Central memory CD8-positive, alpha-beta T cell (primary cell): ENCODE results near the gene PTPRJ.

Experiments used
- ATAC-seq: fragments of 150-1000 bp; cut with Tn5 transposase; replicated peaks from 2 replicates; pipeline ENCODE4 v1.10.0; 2022; ENCODE audit warnings: mild to moderate bottlenecking, moderate FRiP score, moderate number of reproducible peaks; ENCODE audit not compliant: poor library complexity, severe bottlenecking; ENCODE audit errors: extremely low read depth
- DNase-seq, 2 donors: peaks; one replicate each; pipeline ENCODE4 v3.0.0; 2021; ENCODE audit warnings: low spot score in 2 of 2
- H3K27ac Mint-ChIP-seq: one replicate; pipeline ENCODE4 v1.8.0; 2022; ENCODE audit warnings: low read depth, mild to moderate bottlenecking, moderate library complexity, mixed read lengths
- H3K27me3 Mint-ChIP-seq: one replicate; pipeline ENCODE4 v1.8.0; 2022; ENCODE audit warnings: mixed read lengths
- H3K36me3 Mint-ChIP-seq: one replicate; pipeline ENCODE4 v1.8.0; 2022; ENCODE audit warnings: mild to moderate bottlenecking, moderate library complexity, mixed read lengths; ENCODE audit not compliant: insufficient read depth
- H3K4me1 Mint-ChIP-seq: one replicate; pipeline ENCODE4 v1.8.0; 2022; ENCODE audit warnings: mixed read lengths
- H3K4me3 Mint-ChIP-seq: one replicate; pipeline ENCODE4 v1.8.0; 2022; ENCODE audit warnings: mild to moderate bottlenecking, moderate library complexity, mixed read lengths
- H3K9me3 Mint-ChIP-seq: one replicate; pipeline ENCODE4 v1.8.0; 2022; ENCODE audit warnings: mixed read lengths

The PTPRJ gene

DNA sequence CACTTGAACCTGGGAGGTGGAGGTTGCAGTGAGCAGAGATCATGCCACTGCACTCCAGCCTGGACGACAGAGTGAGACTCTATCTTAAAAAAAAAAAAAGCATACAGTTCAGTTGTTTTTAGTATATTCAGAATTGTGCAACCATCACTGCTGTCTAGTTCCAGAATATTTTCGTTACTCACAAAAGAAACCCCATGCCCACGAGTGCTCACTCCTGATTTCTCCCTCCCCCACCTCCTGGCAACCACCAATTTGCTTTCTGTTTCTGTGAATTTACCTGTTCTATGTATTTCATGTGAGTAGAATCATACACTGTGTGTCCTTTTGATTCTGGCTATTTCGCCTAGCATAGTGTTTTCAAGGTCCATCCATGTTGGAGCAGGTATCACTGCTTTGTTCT, 24.8 kb downstream of the PTPRJ start:
- no peak for DNase-seq
- peaks cover 15% of the 10 kb centered on the region for H3K36me3 Mint-ChIP-seq

DNA sequence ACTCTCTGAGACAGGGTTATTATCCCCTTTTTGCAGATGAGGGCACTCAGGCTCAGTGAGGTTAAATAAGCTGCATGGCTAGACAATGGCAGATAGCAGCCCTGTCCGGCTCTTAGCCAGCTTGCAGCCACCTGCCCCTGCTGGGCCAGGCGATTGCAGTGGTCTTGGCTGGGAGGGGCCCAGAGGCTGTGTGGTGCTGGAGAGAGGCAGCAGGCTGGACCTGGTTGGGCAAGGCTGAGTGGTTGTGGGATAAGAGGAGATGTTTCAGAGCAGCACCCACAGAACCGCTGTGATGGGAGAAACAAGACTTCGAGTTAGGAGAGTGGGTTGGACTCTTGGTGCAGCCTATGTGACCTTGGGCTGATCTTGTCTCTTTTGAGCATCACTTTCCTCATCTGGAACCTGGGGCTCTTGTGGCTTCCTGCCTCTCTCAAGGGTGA, 25.5 kb downstream of the PTPRJ start:
- Mint-ChIP-seq H3K9me3 (no peaks in the 10 kb centered on the region), H3K36me3 (peaks cover 16% of the 10 kb centered on the region), H3K4me3 (peak overlapping the region; percentile 73), H3K27ac (peak overlapping the region; percentile 93), H3K4me1 (peaks cover 63% of the 10 kb centered on the region), H3K27me3 (no peaks in the 10 kb centered on the region)
- DNase-seq (no peak), ATAC-seq (no peak)

More for the DNA sequence above, 24.8 kb downstream of the PTPRJ start:
- peak overlapping the region; percentile 73 for H3K4me3 Mint-ChIP-seq
- H3K4me1 Mint-ChIP-seq, result peaks cover 67% of the 10 kb centered on the region
- H3K27me3 Mint-ChIP-seq, result no peaks in the 10 kb centered on the region
- ATAC-seq, result no peak
- H3K9me3 Mint-ChIP-seq, result no peaks in the 10 kb centered on the region
- H3K27ac Mint-ChIP-seq, result peak overlapping the region; percentile 93

DNA sequence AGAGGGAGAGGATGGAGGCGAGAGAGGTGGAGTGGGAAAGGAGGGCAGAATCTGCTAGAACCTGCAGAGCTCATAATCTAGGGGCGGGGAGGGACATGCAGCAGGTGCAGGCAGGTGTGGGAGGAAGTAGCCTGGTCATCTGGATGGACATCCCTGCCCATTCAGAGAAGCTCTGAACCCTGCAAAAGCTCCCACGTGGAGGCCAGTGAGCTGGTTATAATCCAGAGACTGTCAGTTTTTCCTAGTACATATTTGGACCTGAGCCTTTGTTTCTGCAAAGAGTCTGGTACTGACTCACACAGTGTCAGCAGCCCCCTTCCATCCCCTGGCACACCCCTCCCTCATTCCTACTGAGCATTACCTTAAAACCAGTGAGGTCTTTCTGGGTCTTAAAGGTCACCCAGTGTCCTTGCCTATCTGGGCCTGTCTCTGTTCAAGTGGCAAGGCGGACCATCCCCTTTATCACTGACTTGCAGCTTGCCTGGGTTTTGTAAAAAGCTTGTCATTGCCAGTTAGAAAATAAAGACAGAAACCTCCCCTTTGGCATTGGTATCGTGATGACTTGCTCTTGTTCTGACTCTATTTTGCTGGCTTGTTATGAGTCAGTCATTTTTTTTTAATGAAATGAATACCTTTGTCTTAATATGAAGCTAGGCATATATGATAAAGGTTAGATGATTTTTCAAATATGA, 26.1 kb downstream of the PTPRJ start:
- ATAC-seq, result no peak

DNA sequence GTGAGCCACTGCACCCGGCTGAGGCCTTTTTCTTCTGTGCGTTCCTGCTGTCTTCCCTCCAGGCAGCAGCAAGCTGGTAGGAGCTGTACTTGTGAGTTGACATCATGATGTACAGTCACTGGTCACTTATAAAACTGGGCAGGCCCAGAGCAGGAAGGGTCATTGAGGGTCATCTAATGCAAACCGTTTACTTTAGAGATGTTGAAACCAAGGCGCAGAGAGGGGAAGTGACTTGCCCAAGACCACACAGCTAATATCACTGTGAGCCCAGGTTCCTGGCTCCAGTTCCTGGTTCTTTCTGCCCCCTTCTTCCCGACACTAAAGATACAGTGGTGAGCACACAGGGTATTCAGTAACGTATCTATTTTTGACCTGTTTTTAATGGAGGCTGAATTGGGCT, 27.3 kb downstream of the PTPRJ start:
- peak overlapping the region; percentile 63 for H3K4me3 Mint-ChIP-seq
- DNase-seq, result no peak
- peak overlapping the region; percentile 93 for H3K27ac Mint-ChIP-seq
- no peak for ATAC-seq
- H3K36me3 Mint-ChIP-seq, result peaks cover 17% of the 10 kb centered on the region
- no peaks in the 10 kb centered on the region for H3K9me3 Mint-ChIP-seq
- peaks cover 65% of the 10 kb centered on the region for H3K4me1 Mint-ChIP-seq
- no peaks in the 10 kb centered on the region for H3K27me3 Mint-ChIP-seq

More for the DNA sequence above, 26.1 kb downstream of the PTPRJ start:
- Mint-ChIP-seq H3K27me3 (no peaks in the 10 kb centered on the region), H3K36me3 (peaks cover 12% of the 10 kb centered on the region), H3K4me1 (peaks cover 63% of the 10 kb centered on the region), H3K9me3 (no peaks in the 10 kb centered on the region), H3K4me3 (peak overlapping the region; percentile 73), H3K27ac (peak overlapping the region; percentile 93)
- no peak for DNase-seq

DNA sequence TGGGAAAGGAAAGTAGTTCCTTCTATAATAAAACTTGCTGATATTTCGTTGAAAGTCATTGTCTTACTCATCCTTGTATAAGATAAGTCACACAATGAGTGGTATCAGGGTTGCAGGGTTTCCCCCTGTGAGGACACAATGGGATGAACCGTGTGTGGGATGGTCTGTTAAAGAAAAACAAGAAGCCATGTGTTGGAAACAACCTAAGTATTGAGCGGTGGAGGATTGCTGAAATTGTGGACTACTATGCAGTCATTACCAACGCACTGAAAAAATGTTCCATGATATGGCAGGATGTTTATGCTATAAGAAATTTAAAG, 28.6 kb downstream of the PTPRJ start:
- H3K27me3 Mint-ChIP-seq, result no peaks in the 10 kb centered on the region
- H3K9me3 Mint-ChIP-seq, result no peaks in the 10 kb centered on the region
- peak overlapping the region; percentile 43 for H3K4me3 Mint-ChIP-seq
- DNase-seq, result no peak
- ATAC-seq, result no peak
- H3K4me1 Mint-ChIP-seq, result peaks cover 76% of the 10 kb centered on the region
- peaks cover 17% of the 10 kb centered on the region for H3K36me3 Mint-ChIP-seq
- peak overlapping the region; percentile 97 for H3K27ac Mint-ChIP-seq

DNA sequence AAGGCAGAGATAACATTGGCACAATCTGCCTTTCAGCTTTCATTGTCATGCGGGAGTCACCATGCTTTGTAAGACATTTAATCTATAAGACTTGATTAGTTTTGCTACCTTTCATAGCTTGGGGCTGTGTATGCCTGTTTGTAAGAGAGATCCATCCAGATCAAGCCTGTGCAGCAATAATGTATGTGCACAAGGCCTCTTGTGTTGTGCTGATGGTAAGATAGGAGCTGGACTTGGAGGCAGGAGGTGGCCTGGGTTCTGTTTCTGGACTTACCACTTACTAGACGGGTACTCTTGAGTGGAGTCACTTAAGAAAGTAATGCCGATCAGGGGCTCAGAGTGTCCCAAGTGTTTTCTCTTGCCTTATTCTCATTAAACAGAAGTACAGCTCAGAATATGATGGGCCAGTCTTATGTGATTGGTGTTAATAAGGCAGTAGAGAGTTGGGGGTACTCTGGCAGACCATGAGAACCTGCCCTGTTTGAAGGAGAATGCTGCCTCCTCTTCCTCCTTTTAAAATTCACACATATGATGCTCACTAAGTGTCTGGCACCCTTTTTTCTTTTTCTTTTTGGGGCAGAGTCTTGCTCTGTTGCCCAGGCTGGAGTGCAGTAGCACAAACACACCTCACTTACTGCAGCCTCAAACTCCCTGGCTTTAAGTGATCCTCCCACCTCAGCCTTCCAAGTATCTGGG, 30.9 kb downstream of the PTPRJ start:
- Mint-ChIP-seq H3K4me3 (peak overlapping the region; percentile 57), H3K27me3 (no peaks in the 10 kb centered on the region), H3K4me1 (peaks cover 68% of the 10 kb centered on the region), H3K9me3 (no peaks in the 10 kb centered on the region), H3K36me3 (peaks cover 15% of the 10 kb centered on the region), H3K27ac (peak overlapping the region; percentile 97)
- DNase-seq, result no peak
- ATAC-seq, result peak; percentile 22

DNA sequence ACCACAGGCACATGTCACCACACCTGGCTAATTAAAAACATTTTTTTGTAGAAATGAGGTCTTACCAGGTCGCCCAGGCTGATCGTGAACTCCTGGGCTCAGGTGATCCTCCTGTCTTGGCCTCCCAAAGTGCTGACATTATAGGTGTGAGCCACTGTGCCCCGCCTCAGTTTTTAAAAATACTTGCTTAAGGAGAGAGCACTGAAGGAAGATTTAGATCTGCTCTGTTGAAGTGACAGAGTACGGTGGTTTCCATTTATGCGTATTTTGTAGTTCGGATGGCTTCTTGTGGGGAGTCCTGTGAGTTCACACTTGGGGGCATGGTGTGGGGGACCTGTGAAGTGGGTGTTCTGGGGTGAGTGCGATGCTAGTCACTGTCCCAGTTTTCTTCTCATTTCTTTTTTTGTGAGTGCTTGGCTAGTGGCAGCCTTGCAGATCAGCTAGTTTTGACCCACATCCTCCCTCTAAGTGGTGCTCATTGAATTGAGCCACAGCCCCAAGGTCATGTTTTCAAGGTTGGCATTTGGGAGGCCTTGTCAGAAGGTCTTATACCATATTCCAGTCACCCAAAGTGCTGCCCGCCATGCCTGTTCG, 31.5 kb downstream of the PTPRJ start:
- Mint-ChIP-seq H3K4me3 (peak overlapping the region; percentile 57), H3K4me1 (peaks cover 66% of the 10 kb centered on the region), H3K27me3 (no peaks in the 10 kb centered on the region), H3K27ac (peak overlapping the region; percentile 97), H3K36me3 (peaks cover 15% of the 10 kb centered on the region), H3K9me3 (no peaks in the 10 kb centered on the region)
- DNase-seq, result peak; percentile 44 to 82
- peak; percentile 88 for ATAC-seq

DNA sequence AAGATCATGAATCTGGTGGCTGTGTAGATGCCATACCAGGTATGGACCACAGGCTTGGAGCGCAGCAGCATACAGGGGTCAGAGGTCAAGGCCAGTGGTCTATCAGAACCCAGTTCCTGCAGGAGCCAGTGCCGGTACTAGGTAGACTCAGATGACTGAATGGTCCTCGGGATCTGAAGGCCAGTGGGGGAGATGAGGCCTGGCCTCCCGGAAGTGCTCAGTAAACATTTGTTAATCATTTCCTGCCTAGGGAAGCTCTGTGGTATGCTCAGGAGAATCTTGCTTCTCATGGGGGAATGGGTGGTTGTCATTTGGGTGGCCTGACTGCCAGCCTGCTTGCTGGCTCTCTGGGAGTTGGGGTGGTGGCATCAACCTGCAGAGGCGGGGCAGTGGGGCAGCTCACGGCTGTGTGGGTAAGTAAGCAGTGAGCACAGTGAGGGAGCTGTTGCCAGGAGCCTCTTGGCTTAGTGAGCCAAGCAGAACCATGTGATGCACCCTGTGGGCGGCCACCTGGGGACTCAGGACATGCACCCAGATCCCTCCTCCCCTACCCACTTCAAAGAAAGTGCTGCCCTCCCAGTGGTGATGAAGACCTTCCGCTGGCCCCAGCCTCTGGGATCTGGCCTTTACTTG, 33.0 kb downstream of the PTPRJ start:
- H3K4me1 Mint-ChIP-seq, result peaks cover 72% of the 10 kb centered on the region
- no peaks in the 10 kb centered on the region for H3K27me3 Mint-ChIP-seq
- DNase-seq, result peak; percentile 35 to 47
- no peaks in the 10 kb centered on the region for H3K9me3 Mint-ChIP-seq
- peak; percentile 20 for ATAC-seq
- H3K36me3 Mint-ChIP-seq, result peaks cover 21% of the 10 kb centered on the region
- H3K27ac Mint-ChIP-seq, result peak overlapping the region; percentile 97
- H3K4me3 Mint-ChIP-seq, result peak overlapping the region; percentile 57

DNA sequence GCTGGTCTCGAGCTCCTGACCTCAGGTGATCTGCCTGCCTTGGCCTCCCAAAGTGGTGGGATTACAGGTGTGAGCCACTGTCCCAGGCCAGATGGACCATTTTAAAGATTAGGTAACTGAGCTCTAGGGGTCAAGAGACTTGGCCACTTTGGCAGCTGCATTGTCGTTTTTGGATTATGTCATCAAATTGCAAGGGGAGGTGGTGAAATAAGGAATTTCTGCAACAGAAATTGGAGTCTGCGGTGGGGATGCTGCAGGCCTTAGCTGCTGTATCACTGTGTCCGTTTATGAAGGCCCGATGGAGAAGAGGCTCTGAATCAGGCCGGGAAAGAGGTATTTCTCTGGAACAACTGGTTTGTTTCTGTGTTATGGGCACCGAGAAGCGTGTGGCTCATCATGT, 34.6 kb downstream of the PTPRJ start:
- no peak overlapping the region for H3K27ac Mint-ChIP-seq
- DNase-seq (no peak), ATAC-seq (no peak)
- H3K4me1 Mint-ChIP-seq, result peaks cover 80% of the 10 kb centered on the region
- peaks cover 21% of the 10 kb centered on the region for H3K36me3 Mint-ChIP-seq
- peak overlapping the region; percentile 47 for H3K4me3 Mint-ChIP-seq
- no peaks in the 10 kb centered on the region for H3K27me3 Mint-ChIP-seq
- H3K9me3 Mint-ChIP-seq, result no peaks in the 10 kb centered on the region

DNA sequence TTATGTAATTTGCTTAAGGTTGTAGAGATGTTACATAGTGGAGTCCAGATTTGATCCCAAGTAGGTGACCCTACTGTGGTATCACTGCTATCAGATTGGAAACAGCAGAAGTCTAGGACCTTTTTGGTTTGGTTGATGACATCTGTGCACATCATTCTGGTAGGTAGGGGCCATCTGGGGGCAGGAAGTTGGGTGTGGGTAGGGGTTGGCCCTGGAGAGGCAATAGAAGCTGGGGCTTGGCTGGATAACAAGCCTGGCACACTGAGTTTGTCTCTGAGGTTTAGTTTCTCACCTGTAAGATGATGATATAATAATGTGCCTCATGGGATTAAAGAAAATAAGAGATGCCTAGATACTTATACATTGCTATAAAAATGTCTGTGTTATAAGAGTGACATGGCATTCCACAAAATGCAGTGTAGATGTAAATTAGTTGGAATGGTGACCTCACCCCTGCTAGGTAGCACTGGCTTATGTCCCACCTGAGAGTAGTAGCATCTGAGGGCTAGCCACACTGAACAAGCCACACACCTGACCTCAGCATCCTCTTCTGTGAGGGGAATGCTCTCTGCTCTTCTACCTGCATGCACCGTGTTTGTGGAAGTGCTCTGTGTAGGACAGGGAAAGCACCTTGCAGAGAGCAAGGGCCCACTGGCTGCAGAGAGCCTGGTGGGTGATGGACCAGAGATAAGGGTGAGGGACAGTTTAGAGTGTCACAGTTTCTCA, 36.9 kb downstream of the PTPRJ start:
- Mint-ChIP-seq H3K4me1 (peaks cover 82% of the 10 kb centered on the region), H3K9me3 (no peaks in the 10 kb centered on the region), H3K27ac (peak overlapping the region; percentile 92), H3K36me3 (peaks cover 13% of the 10 kb centered on the region), H3K27me3 (no peaks in the 10 kb centered on the region), H3K4me3 (peak overlapping the region; percentile 72)
- DNase-seq (peak in 1 of 2 donors; percentile 64), ATAC-seq (peak; percentile 75)

DNA sequence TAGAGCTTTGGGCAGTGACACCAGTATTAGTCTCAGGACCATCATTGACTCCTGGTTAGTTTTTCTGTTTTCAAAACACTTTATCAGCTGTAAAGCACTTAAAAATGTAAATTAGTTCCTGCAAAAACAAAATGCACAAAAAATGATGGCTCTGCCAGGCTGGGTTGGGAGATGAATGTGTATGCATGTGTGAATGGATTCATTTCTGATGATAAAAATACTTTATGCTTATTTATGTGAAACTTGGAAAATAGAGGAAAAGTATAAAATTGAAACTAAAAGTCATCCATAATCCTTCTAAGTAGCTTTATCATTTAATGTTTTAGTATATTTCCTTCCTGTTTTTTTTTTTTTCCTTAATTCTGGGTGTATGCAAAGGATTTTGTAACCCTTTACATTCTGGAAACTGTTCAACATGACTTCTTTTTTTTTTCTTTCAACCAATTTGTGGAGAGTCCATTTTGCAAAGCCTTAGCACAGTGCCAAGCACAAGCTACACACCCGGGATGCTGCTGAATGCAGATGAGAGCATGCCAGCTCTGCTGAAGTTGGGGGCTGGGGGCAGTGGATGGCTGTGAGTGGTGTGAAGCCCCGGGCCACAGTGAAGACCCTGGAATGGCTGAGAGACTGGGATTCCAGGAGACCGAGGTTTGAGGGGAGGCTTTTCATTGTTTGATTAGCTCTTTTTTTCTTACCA, 37.6 kb downstream of the PTPRJ start:
- Mint-ChIP-seq H3K4me3 (peak overlapping the region; percentile 72), H3K27ac (peak overlapping the region; percentile 92), H3K27me3 (no peaks in the 10 kb centered on the region), H3K4me1 (peaks cover 82% of the 10 kb centered on the region), H3K36me3 (peaks cover 13% of the 10 kb centered on the region), H3K9me3 (no peaks in the 10 kb centered on the region)
- ATAC-seq (no peak), DNase-seq (no peak)
